ENCODE results near the gene LANCL2.
"Not testable (repeated sequence)": the region's sequence is repeated elsewhere in the genome, so short reads cannot be mapped to it uniquely, and the experiment has no call there.

Gene LANCL2

GRCh38 chr7:55409482-55410225 is 44.5 kb downstream of the LANCL2 start:
- no peak for DNase-seq

GRCh38 chr7:55410667-55411239 is 45.6 kb downstream of the LANCL2 start:
- no peak for DNase-seq

- no peak for DNase-seq
These were observed 46.7 kb downstream of the LANCL2 start for GRCh38 chr7:55411844-55412243.

DNA sequence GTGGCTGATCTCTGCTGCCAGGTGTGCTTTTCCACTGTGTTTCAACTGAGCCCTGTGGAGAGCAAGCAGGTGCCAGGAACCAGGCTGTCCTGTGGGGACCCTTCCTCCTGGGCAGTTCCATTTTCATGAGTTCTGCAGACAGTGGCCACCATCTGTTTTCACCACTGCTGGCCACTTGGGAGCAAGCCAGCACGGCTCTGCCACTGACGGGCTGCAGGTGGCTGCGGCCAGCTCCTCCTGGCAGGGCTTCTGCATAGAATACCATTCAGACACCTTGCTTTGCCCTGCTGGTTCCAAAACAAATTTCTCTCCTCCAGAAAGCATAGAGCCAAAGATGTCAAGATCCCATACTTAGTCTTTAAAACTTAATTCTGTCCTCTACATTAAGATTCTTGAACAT is 48.3 kb downstream of the LANCL2 start:
- DNase-seq = no peak

DNA sequence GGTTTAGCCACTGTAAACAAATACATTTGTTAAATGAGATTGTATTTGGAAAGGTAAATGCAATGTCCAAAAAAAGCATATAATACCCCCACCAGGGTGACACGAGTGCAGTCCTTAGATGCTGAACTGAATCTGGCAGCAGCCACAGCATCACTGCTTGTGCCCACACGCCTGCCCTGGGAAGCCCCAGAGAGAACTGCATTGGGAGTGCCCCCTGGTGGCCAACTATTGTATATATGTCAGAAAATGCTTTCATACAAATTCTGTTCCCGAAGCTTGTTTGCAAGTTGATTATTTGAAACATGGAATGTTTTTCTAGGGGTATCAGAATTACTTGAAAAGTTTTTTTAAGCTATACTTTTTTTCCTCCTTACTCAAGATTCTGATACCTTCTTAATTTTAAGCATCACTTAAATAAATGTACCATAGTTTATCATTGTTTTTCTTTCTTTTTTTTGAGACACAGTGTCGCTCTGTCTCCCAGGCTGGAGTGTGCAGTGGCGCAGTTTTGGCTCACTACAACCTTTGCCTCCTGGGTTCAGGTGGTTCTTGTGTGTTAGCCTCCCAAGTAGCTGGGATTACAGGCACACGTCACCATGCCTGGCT is 50.1 kb downstream of the LANCL2 start:
- DNase-seq = peak; percentile 86

GRCh38 chr7:55417456-55417855 is 52.3 kb downstream of the LANCL2 start:
- not testable (repeated sequence) for DNase-seq

- DNase-seq = no peak
These were observed 55.4 kb downstream of the LANCL2 start for GRCh38 chr7:55420530-55420929.

DNA sequence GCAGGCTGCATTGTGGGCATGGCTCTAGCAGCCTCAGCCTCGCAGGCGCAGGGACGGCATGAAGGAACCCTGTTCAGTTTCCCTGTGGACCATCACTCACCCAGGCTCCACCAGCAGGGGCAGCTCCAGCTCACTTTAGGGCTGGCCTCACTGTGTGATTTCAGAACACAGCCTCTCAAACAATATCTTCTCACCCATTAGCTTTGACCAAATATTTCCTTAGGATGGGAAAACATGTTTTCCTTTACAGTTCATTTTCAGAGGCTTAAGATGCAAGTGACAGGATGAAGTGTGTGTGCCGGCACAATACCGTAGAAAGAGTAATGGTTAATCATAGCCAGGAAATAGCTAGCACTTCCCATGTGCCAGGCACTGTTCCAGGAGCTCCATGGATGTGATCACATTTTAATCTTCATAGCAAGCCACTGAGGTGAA is 58.2 kb downstream of the LANCL2 start:
- DNase-seq = no peak

DNA sequence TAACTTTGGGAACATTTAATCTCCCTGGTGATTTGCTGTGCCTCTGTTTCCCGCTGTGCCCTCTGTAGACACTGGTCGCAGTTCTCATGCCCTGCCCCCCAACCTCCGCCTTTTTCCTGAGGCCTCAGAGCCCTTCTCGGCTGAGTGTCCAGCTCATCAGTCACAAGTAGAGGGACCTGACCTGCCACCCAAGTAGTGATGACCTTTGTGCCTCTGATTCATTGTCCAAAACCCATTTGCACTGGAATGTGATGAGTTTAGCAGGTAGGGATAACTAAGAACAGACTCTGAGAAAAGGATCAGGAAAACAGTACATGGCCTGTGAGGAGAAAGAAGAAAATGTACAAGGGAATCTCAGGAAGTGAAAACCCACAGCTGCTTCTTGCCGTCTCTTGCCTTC is 58.8 kb downstream of the LANCL2 start:
- DNase-seq = no peak

GRCh38 chr7:55425141-55425752 is 60.1 kb downstream of the LANCL2 start:
- DNase-seq = no peak

DNA sequence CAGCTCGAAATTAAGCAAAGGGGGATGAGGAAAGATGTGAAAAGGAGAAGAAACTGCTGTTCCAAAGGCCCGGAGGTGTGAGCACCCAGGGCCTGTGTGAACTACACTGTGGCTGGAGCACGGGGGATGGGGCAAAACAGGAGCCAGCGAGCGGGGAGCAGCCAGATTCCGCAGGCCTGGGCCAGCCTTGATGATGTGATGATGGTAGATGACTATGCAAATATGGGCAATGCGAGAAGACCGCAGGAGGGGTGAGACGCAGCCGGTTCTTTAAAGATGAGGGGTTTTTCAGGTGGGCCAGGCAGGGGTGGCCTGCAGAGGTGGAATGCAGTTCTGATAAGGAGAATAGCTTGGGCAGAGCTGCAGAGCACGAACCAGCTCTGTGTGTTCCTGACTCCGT is 61.5 kb downstream of the LANCL2 start:
- DNase-seq = no peak

- DNase-seq = no peak
These were observed 62.2 kb downstream of the LANCL2 start for GRCh38 chr7:55427342-55427741.

DNA sequence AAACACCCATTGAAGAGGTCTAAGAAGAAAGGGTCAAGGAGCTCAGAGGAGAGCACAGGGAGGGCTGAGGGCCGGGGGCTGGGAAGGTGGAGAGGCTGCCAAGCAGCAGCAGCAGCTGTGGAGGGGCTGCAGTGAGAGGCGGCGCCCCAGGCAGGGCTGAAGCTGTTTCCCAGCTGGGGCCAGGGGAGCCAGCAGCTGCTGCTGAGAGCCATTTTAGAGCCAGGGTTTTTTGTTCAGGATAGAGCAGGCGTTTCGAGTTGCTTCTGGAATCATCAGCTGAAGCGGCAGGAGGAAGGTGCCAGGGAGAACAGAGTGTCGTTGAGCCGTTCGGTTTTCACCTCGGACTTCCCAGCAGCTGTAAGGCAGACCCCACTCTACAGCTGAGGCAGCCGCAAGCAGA is 62.7 kb downstream of the LANCL2 start:
- DNase-seq = no peak

DNA sequence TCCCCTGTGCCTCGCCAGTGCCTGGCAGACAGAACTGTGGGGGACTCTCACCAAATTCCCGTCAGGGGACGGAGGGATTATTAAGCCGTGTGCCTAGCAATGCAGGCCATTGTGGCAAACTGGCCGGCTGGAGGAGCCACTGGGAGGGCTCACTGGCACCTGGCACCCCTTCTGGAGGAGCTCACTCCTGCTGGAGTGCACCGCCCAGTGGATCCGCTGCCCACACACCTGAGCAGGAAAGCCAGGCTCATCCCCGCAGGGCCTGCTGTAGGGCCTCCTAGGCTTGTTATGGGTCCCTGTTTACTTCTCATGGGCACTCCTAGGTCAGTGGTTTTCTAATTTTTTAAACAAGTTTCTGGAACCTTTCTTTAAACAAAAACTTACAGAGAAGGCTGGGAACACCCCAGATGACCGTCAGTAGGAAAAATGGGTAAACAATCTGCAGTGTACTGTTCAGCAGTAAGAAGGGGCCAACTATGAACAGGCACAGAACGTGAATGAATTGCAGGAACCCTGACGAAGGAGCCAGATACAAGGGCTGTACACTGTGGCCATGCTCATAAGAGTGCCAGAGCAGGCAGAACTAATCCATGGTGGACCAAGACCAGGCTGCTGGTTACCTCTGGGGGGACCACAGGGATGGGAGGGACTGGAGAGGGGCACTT is 64.8 kb downstream of the LANCL2 start:
- no peak for DNase-seq

DNA sequence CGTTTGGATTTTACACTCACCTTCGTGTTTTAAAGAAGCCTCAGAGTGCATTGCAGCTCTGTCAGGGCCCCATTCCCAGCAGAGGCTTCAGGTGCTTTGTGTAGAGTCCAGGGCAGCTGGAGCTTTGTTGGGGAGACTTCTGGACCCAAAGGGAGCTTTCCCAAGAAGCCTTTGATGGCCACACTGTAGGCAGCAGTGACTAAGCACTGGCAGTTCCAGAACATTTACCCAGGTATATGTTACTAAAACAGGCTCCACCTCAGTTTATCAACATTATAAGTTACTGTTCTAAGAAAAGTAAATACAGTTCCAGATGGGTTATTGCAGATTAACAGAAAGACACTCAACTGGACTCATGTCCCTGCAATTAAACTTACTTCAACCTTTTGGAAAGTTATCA is 66.8 kb downstream of the LANCL2 start:
- no peak for DNase-seq

GRCh38 chr7:55432506-55432905 is 67.4 kb downstream of the LANCL2 start:
- DNase-seq = no peak

DNA sequence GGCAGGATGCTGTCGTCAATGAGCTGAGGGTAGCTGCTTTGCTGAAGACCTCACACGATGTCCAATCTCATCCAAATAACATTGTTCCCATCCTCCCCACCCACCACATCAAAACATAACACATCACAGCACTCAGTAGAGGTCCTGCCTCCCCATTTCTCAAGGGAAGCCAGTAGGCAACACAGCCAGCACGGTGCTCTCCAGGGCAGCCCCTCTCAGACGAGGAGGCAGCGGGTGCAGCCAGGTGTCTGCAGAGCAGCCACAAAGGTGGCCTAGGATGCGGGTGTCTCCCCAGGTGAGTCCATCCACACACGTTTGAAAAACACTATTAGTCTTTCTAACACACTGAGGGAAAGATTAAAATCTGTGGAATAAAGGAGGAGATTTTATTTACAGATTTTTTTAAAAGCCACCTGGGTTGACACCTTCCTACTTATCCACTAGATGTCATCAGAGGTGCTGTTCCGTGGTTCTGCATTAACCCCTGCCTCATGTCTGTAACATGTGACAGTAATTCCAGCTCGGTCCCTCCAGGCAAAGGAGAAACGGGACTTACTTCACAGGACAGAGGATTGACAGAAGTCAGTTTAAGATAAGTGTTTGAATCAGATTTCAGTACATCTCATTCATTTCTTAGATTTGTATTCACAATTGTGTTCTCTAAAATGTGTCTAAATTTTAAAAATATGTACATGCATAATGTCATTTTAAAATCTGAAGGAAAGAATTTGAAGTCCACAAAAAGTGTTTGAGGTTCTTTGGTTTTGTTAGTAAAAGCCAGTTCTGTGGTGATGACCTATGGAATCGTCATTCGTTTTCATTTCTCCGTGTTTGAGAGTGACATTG is 68.0 kb downstream of the LANCL2 start:
- no peak for DNase-seq

DNA sequence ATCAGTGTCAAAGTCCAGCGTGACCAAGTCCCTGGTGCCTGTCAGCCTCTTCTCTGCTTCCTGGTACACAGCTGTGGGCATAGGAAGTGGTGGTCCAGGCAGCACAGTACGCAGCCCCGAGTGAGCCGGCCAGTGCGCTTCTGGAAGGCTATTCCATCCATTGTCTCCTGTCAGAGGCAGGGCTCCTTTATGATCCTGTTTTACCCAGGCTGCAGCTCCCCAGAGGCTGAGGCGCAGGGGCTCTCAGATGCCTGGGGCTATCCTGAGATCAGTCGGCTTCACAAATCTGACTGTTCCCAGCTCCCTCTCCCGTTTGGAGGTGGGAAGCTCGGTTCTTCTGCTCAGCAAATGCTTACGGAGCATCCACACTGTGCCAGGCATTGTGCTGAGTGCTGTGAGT is 70.3 kb downstream of the LANCL2 start:
- DNase-seq = no peak

GRCh38 chr7:55436457-55436856 is 71.3 kb downstream of the LANCL2 start:
- DNase-seq = no peak

- DNase-seq = no peak
These were observed 72.2 kb downstream of the LANCL2 start for GRCh38 chr7:55437375-55437774.

GRCh38 chr7:55438085-55438756 is 73.1 kb downstream of the LANCL2 start:
- no peak for DNase-seq
